ENCODE measurements around the gene CYP2J2. TPM values are rescaled to one million over a fixed set of nuclear protein-coding genes. Genes with fewer than 3 reads are reported as not detected.

CYP2J2 gene
- total and polyA plus RNA-seq, 2 donors (not counting 3 experiments of a cell fraction or from before 2014, with no cell fraction given), result 0.06 to 0.27 TPM

DNA sequence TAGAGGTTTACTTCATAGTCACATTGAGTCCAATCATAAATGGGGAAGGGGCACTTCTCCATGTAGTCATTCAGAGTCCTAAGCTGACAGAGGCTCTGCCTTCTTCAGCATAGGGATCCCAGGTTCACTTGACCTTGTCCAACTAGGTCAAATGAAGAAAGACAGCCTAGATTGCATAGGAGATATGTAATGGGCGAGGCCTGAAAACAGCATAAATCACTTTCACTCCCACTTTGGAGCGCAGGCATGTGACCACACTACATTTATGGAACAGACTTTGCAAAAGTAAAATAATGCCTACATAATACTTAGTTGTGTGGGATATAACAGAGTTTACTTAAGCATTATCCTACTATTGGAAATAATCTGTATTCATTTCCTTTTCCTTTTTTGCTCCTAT lies 60.1 kb downstream of the CYP2J2 start:
- no TSS peak for BruUV-seq (replicated peaks)
- Histone ChIP-seq H3K9ac (replicated peaks; ENCODE audit: extremely low read depth, insufficient read depth, low read length) (no peak overlapping the region), H4K20me1 (replicated peaks; ENCODE audit: control insufficient read depth, extremely low read depth, insufficient read depth, low read length) (no peaks in the 10 kb centered on the region), H3K4me2 (ENCODE audit: insufficient read depth, low read length) (no peak overlapping the region), H3K4me3 (replicated peaks in 1 of 3; ENCODE audit: insufficient read depth in 1 of 3, low read depth in 1 of 3, low read length in 3 of 3) (no peak overlapping the region), H3K27me3 (ENCODE audit: control insufficient read depth in 2 of 2, insufficient read depth in 2 of 2, low read length in 2 of 2) (no peaks in the 10 kb centered on the region), H3K4me1 (ENCODE audit: control insufficient read depth, extremely low read depth, insufficient read depth, low read length) (no peaks in the 10 kb centered on the region), H3K9me3 (replicated peaks; ENCODE audit: control insufficient read depth, insufficient read depth, low read length) (no peaks in the 10 kb centered on the region), H3K9me1 (replicated peaks; ENCODE audit: control insufficient read depth, extremely low read depth, insufficient read depth, low read length) (no peaks in the 10 kb centered on the region), H3K36me3 (ENCODE audit: control insufficient read depth in 2 of 2, extremely low read depth in 1 of 2, insufficient read depth in 2 of 2, low read length in 2 of 2) (no peaks in the 10 kb centered on the region), H3K27ac (ENCODE audit: insufficient read depth, low read depth, low read length) (no peak overlapping the region), H2AFZ (ENCODE audit: low read depth, low read length) (no peak overlapping the region), H3K79me2 (ENCODE audit: control insufficient read depth, insufficient read depth, low read length) (no peaks in the 10 kb centered on the region)
- intact Hi-C loops (cut with micrococcal nuclease), result no loop called here
- ChIA-PET POLR2A (no interaction called here), CTCF (interaction anchor here (0.7 to 1.4 kb wide), 2 partner anchors 12 to 81 kb away, joined by 3 to 5 read pairs; no protein-coding TSS in a partner anchor)
- DNase-seq (ENCODE audit: low read depth, low spot score), result no peak
- dilution Hi-C loops (cut with MboI; ENCODE audit: extremely low pct_ligation_motif_present, low sequenced_read_pairs), result no loop called here
- no peak for FAIRE-seq
- TF ChIP-seq GATA2 (IDR thresholded peaks at IDR 0.05; ENCODE audit: insufficient read depth, insufficient read length, low read depth, low read length), result no peak
- no peak for TF ChIP-seq FOS (IDR thresholded peaks at IDR 0.05; ENCODE audit: borderline replicate concordance, insufficient read depth, low read length)
- TF ChIP-seq POLR2A (IDR thresholded peaks at IDR 0.05; ENCODE audit: low read depth, low read length), result no peak
- no peak for TF ChIP-seq POLR2AphosphoS5 (IDR thresholded peaks at IDR 0.05; ENCODE audit: insufficient read depth, low read depth, low read length)
- no peak for TF ChIP-seq EZH2 (IDR thresholded peaks at IDR 0.05; ENCODE audit: borderline replicate concordance, low read depth, low read length, severe bottlenecking)
- TF ChIP-seq, protein P1, sequence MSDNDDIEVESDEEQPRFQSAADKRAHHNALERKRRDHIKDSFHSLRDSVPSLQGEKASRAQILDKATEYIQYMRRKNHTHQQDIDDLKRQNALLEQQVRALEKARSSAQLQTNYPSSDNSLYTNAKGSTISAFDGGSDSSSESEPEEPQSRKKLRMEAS (IDR thresholded peaks at IDR 0.05; ENCODE audit: insufficient read depth, insufficient read length), result no peak
- TF ChIP-seq, protein P2, sequence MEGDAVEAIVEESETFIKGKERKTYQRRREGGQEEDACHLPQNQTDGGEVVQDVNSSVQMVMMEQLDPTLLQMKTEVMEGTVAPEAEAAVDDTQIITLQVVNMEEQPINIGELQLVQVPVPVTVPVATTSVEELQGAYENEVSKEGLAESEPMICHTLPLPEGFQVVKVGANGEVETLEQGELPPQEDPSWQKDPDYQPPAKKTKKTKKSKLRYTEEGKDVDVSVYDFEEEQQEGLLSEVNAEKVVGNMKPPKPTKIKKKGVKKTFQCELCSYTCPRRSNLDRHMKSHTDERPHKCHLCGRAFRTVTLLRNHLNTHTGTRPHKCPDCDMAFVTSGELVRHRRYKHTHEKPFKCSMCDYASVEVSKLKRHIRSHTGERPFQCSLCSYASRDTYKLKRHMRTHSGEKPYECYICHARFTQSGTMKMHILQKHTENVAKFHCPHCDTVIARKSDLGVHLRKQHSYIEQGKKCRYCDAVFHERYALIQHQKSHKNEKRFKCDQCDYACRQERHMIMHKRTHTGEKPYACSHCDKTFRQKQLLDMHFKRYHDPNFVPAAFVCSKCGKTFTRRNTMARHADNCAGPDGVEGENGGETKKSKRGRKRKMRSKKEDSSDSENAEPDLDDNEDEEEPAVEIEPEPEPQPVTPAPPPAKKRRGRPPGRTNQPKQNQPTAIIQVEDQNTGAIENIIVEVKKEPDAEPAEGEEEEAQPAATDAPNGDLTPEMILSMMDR (IDR thresholded peaks at IDR 0.05; ENCODE audit: extremely low read depth in 1 of 2, insufficient read depth in 1 of 2, low read depth in 1 of 2, low read length in 2 of 2), result no peak
- no peak for TF ChIP-seq MYC (IDR thresholded peaks at IDR 0.05; ENCODE audit: low read depth, low read length)
- TF ChIP-seq JUN (IDR thresholded peaks at IDR 0.05; ENCODE audit: borderline replicate concordance, insufficient read depth, insufficient read length, low read depth), result no peak

Measured in endothelial cell of umbilical vein (primary cell).